ENCODE measurements around the gene SERPINB4.
"Not testable (repeated sequence)": the region's sequence is repeated elsewhere in the genome, so short reads cannot be mapped to it uniquely, and the experiment has no call there.

The SERPINB4 gene

DNA sequence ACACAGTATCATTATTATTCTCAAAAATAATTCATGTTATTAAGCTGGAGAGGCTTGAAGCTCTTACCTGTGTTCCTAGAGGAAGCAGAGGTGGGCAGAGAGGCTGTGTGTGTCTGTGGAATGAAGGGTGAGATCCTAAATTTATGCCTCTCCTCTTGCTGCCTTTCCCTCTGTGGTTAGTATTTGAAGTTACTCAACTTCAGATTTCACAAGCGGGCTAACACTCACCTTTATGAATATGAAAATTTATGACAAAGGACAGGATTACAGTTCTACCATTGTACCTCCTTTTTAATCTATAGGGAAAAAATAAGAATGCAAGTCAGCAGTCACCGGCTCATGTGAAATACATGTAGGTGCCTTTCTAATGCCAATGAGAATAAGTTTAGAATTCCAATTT, at the start of gene SERPINB4:
SERPINB4 (minus strand) TSS at position 115 of the 400 bp plus-strand sequence. CDS start 679 bp downstream, outside the sequence.
- not testable (repeated sequence) for DNase-seq (ENCODE audit: low read depth)

DNA sequence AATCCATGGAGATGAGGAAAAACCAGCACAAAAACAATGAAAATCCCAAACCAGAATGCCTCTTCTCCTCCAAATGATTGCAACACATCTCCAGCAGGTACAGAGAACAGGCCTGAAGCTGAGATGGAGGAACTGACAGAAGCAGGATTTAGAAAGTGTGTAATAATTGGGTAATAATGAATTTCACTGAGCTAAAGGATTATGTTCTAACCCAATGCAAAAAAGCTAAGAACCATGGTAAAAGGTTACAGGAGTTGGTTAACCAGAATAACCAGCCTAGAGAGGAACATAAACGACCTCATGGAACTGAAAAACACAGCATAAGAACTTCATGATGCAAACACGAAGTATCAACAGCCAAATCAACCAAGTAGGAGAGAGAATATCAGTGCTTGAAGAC, 45.0 kb upstream of the SERPINB4 start:
- no peak for DNase-seq (ENCODE audit: low read depth)

DNA sequence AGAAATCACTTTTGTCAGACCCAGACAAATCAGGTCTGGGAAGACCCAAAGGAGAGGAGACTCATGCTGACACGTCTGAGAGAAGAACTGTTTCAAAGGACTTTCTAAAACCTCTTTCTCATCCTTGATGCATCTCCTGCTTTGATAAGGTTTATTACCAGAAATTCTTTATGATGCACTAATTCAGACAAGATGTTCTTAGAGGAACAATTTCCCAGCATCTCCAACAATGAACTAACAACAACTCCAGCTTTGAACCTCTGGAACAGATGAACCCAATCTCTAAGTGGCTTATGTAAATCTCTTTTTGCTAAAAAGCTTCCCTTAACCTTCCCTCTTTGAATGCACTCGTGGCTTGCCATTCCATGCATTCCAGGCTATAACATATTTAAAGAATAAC, 42.8 kb upstream of the SERPINB4 start:
- DNase-seq (ENCODE audit: low read depth) = no peak

DNA sequence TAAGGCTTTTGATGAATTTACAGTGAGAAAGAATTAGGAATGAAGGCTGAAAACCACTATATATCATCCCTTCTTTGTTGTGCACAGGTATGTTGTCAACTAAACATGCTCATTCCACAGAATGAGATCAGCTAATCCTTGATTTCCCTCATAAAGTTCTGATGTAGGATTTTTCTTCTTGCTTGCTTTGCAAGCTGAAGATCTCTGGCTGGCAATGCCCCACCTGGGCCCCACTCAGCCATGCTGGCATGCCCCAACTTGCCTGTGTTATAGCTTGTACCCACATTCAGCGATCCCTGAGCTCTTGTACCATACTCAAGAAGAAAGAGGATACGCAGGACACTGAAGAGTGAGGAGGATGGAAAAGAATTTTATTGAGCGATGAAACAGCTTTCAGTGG, 40.7 kb upstream of the SERPINB4 start:
- DNase-seq (ENCODE audit: low read depth) = no peak

DNA sequence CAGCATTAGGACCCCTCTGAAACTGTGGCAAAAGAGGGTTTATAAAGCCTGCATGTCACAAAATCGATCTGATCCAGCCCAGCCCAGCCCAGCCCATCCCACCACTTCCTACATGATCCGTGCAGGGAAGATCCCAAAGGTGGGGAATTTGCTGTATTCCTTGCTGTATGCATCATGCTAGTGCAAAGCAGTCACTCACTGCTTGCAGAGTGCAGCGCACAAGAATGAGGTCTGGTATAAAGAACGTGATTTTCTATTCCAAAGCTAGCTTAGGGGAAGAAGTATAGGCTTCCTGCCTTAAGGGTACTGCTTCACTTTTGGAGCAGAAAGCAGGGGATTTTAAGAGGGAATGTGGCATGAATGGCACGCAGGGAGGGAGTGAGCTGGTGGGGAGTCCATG, 39.8 kb upstream of the SERPINB4 start:
- DNase-seq (ENCODE audit: low read depth) = no peak

DNA sequence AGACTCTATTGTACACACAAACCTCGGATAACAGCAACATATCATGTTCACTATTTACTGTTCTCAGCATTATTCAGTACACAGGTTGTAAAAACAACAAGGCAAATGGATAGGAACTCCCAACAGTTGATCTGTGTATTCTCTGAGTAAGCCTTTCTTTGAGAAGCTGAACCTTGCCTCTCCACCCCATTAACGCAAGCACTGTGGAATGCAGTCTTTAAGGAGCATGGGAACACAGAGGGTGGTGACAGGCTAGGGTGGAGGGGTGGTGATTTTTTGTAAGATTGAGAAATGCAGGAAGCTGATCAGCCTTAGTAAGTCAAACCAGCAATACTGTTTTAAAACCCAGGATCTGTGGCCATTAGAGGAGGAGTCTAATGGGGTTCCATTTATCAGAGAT, 39.1 kb upstream of the SERPINB4 start:
- peak; percentile 90 for DNase-seq (ENCODE audit: low read depth)

DNA sequence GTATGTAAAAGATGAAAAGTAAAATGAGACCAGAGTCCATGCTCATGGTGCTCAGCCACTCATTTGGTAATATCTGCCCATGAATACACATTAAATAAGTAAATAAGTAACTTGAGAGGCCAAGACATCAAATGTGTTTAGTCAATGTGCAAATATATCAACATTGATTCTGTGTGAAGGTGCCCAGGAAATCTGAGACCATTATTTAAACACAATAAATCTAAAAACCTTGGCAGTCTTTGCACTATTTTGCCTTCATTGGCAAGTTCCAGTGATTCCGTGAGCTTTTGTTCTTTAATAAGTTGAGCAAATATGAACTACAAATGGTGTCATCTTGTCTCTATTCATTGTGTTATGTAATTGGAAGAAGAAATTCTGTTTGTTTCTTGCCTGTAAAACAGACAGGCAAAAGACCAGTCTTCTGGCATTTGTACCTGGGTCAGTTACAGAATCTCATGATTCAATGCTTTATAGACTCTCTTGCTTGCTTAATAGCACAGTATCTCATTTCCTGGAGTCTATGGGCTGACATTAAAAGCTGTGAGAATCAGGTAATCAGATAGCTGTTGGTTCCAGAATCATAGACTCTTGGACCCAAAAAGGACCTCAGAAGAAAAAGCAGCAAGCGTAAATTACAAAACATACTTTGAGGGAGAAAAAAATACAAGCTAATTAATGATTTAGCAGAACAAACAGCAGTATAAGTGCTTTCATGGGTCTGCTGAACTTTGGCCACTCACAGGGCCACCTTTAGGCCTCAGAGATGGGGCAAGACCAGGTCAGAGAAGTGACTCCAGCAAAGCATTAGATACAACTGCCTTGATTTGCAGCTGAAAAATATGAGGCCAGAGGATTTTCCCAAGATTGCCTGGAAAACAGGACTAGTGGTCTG, 37.6 kb upstream of the SERPINB4 start:
- no peak for DNase-seq (ENCODE audit: low read depth)

DNA sequence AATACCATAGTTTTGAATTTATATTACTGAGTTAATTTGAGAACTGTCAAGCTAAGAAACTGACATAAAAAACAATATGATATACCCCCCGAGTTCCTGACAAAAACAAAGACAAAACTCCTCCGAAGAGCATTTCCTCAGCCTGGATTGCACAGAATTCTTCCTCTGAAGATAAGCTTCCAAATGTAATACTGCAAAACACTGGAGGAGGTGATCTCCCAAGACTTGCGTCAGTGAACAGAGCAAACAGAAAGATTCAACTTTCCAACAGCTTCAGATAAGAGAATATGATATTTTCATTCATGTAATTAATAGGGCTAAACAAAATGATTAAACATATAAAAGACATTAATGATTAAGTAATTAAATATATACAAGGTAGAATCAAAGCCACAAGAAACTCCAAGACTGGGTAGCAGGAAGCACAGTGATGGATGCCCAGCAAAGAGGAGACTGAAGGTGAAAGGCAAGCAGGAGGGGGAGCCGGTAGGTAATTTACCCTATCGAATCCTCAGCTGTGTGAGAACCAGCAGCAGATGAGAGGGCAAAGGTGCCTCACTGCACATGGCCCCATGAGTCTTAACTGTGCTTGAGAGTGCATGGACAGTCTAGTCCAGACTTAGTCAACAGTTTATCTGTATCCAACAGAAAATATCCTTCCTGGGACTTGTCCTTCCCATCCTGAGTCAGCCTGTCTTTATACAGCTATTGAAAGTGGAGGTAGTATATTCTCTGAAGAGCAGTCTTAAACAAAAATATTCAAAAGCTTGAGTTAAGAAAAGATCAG, 36.0 kb upstream of the SERPINB4 start:
- no peak for DNase-seq (ENCODE audit: low read depth)

DNA sequence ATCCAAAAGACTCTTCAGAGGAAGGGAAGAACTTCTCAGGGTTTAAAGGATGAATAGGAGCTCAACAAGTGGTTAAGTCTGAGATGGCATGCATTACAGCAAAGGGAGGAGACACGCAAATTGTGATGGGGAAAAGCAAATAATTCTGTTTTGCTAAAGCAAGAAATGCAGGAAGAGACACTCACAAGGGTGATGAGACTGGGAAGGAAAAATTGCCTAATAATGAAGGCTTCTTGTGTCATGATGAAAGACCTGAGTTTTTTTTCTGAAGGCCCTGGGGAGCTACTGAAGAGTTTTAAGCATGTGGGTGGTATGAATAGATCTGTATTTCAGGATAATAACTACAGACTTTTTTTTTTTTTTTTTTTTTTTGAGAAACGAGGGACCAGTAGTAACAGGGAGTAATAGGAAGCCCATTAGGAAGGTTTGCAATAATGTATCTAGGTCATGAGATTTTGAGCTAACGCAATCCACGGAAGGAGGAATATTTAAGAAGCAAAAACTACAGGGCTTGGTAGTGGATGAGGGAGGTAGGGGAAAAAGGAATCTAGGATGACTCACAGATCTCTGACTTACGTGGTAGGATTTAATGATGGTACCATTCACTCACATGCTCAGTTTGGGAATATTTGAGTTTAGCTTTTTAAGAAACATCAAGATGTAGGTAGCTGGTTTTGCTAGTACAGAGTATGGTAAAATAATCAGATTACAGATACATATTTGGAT, 33.6 kb upstream of the SERPINB4 start:
- no peak for DNase-seq (ENCODE audit: low read depth)

DNA sequence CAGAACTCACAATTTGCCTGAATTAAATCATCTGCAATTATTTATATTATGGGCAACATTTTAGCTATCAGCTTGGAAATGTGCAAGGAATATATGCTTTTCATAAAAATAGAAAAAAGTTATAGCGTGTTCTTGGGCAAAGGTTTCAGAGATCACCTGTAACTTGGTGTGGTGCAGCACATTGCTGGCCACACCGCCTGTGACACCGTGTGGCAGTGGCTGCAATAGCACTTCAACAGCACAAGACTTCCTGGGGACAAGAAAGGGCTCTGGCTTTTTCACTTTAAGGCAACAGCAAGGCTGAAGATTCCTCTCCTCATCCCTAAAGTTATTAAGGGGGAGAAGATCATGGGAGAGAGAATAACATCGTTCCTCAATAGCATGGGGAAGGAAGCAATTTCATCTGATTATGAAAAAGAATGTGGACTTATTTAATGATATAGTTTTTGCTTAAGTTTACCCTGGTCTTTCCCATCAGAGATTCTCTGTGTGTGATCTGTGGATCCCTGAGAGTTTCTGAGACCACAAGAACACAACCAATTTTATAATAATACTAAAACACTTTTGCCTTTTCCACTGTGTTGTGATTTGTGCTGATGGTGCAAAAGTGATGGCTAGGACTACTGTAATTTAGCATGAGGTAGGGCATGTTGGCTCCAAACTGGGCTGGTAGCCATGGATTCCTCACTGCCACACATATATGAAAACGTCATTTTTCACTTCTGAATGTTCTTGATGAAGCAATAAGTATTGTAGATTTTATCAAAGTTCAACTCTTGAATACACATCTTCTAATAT, 32.7 kb upstream of the SERPINB4 start:
- DNase-seq (ENCODE audit: low read depth) = no peak

DNA sequence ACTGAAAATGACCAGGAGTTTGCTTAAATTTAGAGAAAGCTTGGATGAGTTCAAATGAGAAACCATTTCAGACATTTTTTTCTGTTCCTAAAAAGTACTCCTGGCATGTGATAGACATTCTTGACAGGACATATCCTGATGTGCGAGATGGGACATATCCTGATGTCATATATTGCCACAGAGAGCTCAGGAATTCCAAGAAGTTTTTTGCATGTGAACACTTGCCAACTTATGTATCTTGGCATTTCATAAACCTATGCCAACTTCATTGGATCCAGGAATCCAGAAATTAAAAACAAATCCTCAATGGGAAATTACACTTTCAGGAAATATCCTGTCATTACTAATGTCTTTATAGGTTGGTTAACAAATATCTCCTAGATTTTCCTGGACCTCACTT, 20.5 kb upstream of the SERPINB4 start:
- no peak for DNase-seq (ENCODE audit: low read depth)

DNA sequence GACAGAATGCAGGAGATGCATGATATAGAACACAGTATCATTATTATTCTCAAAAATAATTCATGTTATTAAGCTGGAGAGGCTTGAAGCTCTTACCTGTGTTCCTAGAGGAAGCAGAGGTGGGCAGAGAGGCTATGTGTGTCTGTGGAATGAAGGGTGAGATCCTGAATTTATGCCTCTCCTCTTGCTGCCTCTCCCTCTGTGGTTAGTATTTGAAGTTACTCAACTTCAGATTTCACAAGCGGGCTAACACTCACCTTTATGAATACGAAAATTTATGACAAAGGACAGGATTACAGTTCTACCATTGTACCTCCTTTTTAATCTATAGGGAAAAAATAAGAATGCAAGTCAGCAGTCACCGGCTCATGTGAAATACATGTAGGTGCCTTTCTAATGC, 17.7 kb upstream of the SERPINB4 start, which contains the start of gene SERPINB3:
SERPINB3 (minus strand) TSS at position 144 of the 400 bp plus-strand sequence. CDS start 677 bp downstream, outside the sequence.
- not testable (repeated sequence) for DNase-seq (ENCODE audit: low read depth)

DNA sequence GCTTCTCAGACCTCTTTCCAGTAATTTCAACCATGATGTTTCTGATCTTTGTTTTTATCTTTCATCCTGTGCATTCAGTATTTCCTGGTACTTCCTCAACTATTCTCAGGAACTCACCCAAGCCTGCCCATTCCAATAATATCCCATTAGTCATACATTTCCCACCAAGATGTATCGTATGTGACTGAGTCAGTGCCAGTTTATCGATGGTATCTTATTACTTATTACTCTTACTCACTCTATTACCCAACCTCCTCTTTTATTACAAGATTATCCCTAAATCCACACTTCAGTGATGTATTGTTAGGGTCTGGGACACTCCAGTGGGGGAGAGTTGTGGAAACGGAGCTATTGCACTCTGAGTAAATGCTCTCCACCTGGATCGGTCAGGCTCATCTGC, 14.9 kb upstream of the SERPINB4 start:
- not testable (repeated sequence) for DNase-seq (ENCODE audit: low read depth)

DNA sequence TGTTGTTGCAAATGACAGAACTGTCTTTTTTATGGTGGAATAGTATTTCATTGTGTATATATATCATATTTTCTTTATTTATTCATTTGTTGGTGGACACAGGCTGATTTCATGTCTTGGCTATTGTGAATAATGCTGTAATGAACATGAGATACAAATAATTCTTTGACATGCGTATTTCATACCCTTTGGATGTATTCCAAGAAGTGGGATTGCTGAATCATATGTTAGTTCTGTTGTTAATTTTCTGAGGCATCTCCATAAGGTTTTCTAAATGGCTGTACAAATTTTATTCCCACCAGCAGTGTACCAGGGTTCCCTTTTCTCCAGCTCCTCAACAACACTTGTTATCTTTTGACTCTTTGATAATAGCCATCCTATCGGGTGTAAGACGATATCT, 6.2 kb upstream of the SERPINB4 start:
- DNase-seq (ENCODE audit: low read depth) = not testable (repeated sequence)

DNA sequence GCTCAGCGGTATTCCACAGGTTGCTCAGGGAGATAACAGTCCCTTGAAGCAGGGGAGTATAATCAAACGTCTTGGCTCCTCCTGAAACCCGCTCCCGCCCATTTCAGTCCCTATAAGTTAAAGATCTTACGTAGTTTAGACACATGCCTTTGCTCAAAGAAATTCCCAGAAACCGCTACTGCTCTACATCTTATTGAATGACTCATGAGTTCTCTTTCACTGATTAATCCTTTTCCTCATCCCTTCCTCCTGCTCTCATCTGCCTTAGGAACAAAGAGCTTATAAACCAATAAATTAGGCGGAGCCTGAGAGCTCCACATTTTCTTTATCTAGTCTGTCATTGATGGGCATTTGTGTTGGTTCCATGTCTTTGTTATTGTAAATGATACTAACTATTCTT, 4.2 kb upstream of the SERPINB4 start:
- DNase-seq (ENCODE audit: low read depth) = no peak

DNA sequence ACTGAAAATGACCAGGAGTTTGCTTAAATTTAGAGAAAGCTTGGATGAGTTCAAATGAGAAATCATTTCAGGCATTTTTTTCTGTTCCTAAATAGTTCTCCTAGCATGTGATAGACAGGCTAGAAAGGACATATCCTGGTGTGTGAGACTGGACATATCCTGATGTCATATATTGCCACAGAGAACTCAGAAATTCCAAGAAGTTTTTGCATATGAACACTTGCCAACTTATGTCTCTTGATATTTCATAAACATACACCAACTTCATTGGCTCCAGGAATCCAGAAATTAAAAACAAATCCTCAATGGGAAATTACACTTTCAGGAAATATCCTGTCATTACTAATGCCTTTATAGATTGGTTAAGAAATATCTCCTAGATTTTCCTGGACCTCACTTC, 2.9 kb upstream of the SERPINB4 start:
- no peak for DNase-seq (ENCODE audit: low read depth)

DNA sequence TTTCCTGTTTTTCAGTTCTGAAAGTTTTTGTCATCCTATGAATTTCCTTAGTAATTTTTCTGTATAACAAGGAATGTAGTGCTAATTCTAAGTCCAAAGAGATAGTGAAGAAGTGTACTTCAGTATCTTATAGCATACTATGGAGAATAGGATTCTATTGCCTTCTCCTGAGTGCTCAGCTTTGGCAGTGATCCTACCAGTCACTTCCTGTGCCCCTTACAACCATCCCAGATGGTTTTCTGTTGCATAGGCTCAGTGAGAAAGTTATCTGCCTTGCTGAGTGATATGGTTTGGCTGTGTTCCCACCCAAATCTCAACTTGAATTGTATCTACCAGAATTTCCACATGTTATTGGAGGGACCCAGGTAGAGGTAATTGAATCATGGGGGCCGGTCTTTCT, 638 bp upstream of the SERPINB4 start:
- not testable (repeated sequence) for DNase-seq (ENCODE audit: low read depth)

DNA sequence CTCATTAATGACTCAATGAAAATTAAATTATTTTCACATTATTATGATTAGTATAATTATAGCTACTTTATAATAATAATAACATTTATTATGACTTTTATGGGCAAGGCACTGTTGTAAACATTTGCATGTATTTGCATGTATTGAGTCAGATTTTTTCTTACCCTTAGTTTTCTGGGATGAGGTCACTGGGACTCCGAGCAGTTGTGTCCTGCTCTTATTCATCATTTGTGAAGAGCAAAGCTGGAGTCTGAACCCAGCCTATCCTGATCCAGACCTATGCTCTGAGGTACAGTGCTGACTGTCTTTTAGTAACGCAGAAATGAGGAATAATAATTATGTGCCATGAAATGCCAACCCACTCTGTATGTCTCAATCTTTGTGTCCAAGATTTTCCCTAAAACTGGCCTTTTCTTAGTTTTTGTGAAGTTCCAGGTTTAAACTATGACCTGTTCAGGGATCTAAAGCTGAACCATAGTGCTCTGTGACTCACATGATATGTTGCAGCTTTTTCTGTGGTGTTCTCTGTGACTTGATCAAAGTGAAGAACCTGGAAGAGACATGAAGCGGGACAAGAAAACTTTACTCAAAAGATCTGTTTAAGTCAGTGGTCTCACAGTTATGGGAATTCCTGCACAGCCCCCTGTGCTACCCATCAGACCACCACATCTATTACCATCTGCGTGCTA, 1.2 kb downstream of the SERPINB4 start:
- not testable (repeated sequence) for DNase-seq (ENCODE audit: low read depth)

DNA sequence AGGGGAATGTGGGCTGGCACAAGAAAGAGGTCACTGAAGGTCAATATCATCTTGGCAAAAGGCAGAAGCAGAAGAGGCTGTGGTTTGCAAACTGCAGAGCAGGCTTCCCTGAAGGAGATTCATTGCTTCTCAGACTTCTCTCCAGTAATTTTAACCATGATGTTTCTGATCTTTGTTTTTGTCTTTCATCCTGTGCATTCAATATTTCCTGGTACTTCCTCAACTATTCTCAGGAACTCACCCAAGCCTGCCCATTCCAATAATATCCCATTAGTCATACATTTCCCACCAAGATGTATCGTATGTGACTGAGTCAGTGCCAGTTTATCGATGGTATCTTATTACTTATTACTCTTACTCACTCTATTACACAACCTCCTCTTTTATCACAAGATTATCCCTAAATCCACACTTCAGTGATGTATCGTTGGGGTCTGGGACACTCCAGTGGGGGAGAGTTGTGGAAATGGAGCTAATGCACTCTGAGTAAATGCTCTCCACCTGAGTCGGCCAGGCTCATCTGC, 2.8 kb downstream of the SERPINB4 start:
- DNase-seq (ENCODE audit: low read depth) = not testable (repeated sequence)

DNA sequence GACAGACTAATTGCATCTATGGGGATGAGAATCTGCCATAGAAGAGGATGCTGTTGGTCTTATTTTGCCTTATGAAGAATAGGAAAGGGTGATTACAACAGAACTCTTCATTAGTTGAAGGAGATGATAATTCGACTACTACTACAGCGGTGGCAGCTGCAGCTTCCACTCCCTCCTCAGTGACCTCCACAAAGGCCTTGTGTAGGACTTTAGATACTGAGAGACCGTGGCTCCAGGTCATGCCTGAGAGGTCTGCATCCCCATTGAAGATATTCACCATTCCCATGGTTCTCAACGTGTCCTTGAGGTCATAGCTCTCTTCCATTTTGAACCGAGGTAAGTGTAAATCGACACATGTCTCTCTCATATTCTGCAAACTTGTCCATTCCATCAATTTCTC, 6.4 kb downstream of the SERPINB4 start:
- no peak for DNase-seq (ENCODE audit: low read depth)

DNA sequence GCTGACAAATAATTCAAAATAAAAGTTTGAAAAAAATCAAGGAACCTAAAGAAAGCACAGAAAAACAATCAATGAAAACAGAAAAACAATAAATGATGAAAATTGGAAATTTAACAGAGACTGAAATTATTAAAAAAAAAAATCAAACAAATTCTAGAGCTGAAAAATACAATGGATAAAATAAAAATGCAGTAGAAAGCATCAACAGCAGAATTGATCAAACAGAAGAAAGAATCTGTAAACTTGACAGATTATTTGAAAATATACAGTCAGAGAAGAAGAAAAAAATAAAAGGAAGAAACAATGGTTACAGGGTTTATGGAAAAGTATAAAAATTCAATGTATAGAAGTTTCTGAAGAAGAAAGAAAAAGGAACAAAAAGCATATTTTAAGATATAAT, 16.2 kb downstream of the SERPINB4 start:
- no peak for DNase-seq (ENCODE audit: low read depth)
